Stimulated activated CD4-positive, alpha-beta T cell treated with anti-CD3 and anti-CD28 coated beads, Interleukin-2, amount 100 ng/mL, for 24 hours (primary cell): ENCODE measurements around the gene HDX.
"Not testable (repeated sequence)": the region's sequence is repeated elsewhere in the genome, so short reads cannot be mapped to it uniquely, and the experiment has no call there.

Experiments used
- DNase-seq, 2 donors: peaks; one replicate each; pipeline ENCODE4 v3.0.0-alpha.2; 2020

HDX gene

GRCh38 chrX:84501798-84502628 is at the start of gene HDX:
HDX (minus strand) TSS chrX:84502453; CDS start chrX:84475397, 27,056 bp downstream.
- DNase-seq: peak; percentile 67 to 72

DNA sequence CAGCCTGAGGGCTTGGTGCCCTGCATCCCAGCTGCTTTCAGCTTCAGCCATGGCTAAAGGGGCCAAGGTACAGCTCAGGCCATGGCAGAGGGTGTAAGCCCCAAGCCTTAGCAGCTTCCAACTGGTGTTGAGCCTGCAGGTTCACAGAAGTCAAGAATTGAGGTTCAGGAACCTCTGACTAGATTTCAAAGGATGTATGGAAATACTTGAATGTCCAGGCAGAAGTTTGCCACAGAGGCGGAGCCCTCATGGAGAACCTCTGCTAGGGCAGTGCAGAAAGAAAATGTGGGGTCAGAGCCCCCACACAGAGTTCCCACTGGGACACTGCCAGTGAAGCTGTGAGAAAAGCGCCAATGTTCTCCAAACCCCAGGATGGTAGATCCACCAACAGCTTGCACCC is 39.1 kb upstream of the HDX start:
- not testable (repeated sequence) for DNase-seq

DNA sequence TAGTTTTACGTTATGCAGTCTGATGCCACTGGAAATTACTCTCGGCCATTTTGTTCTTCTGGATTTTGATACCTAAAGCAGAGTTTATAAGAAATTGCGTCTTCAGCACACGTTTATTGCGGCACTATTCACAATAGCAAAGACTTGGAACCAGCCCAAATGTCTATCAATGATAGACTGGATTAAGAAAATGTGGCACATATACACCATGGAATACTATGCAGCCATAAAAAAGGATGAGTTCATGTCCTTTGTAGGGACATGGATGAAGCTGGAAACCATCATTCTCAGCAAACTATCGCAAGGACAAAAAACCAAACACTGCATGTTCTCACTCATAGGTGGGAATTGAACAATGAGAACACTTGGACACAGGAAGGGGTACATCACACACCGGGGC is 35.4 kb upstream of the HDX start:
- not testable (repeated sequence) for DNase-seq

GRCh38 chrX:84488426-84488825 is 13.8 kb downstream of the HDX start:
- DNase-seq: no peak

GRCh38 chrX:84487365-84488353 is 14.6 kb downstream of the HDX start:
- DNase-seq: no peak

DNA sequence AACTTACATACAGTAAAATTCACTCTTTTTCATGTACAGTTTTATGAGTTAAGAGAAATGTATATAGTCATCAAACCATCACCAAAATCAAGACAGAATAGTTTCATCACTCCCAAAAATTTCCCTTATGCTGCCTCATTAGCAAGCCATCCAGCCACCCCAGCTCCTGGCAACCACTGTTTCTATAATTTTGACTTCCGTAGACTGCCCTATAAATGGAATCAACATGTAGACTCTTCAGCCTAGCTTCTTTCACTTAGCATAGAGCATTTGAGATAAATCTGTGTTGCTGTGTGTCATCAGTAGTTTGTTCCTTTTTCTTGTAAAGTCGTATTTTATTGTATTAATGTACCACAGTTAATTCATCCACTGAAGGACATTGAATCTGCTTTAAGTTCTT is 23.2 kb downstream of the HDX start:
- DNase-seq: no peak

DNA sequence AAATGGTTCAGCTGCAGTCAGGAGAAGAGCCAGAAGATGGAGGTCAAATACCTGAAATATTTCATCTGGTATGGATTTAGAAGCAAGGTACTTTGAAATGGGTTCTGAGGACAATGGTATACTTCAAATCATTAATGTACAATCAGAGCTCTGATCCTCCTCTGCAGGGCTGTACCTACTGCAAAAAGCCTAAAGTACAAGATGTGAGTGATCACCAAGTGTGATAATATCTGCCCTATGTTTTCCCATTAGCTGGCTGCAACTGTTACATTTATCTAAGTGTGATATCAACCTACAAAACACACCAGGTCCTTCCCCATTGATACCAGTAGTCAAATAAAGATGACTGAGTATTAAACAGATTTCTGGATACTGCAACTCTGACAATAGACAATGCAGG is 25.1 kb downstream of the HDX start:
- DNase-seq: no peak

DNA sequence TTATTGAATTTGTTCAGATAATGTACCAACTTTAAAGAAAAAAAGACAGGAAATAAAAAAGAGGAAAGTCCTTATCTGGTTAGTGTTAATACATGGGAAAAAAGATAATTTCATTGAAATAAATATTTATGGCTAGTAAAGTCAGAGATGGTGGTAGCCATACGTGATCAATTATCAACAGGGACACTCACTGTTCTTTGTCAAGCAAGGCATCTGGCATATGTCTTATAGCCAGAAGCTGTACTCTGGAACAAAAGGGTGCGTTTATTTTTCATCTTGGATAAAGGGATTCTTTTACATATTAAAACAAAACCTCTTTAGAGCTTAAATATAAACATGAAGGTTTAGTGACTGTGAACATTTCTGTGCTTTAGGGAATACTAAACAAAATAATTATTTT is 26.7 kb downstream of the HDX start:
- DNase-seq: no peak

GRCh38 chrX:84475101-84475500 is 27.2 kb downstream of the HDX start:
- no peak for DNase-seq

GRCh38 chrX:84469226-84469625 is 33.0 kb downstream of the HDX start:
- no peak for DNase-seq

- no peak for DNase-seq
These were observed 34.4 kb downstream of the HDX start for GRCh38 chrX:84467898-84468297.

DNA sequence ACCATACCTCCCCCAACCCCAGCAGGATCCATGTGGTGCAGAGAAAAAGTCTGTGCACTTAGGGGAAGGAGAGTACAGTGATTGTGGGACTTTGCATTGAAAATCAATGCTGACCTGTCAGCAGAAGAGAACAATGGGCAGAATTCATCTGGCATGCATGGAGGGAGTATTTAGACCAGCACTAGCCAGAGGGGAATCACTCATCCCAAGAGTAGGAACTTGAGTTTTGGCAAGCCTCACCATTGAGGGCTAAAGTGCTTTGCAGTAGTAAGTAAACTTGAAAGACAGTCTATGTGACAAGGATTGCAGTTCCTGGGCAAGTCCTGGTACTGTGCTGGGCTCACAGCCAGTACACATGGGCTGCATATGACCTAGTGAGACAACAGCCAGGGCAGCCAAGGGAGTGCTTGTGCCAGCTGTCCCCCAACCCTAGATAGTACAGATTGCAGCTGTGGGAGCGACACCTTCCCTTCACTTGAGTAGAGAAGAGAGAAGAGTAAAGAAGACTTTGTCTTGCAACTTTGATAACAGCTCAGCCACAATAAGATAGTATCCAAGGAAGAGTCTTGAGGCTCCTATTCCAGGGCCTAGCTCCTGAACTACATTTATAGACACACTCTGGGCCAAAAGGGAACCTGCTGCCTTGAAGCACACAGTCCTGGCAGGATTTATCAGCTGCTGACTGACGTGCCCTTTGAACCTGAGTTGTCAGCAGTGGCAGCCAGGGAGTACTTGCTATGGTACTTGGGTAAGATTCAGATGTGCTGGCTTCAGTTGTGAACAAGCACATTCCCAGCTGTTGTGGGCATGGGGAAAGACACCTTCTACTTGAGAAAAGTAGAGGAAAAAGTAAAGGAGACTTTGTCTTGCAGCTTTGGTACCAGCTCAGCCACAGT is 48.7 kb downstream of the HDX start:
- no peak for DNase-seq

- DNase-seq: no peak
These were observed 61.1 kb downstream of the HDX start for GRCh38 chrX:84441143-84441542.

- no peak for DNase-seq
These were observed 87.1 kb downstream of the HDX start for GRCh38 chrX:84415140-84415539.

GRCh38 chrX:84363663-84364062 is 138.6 kb downstream of the HDX start:
- no peak for DNase-seq

DNA sequence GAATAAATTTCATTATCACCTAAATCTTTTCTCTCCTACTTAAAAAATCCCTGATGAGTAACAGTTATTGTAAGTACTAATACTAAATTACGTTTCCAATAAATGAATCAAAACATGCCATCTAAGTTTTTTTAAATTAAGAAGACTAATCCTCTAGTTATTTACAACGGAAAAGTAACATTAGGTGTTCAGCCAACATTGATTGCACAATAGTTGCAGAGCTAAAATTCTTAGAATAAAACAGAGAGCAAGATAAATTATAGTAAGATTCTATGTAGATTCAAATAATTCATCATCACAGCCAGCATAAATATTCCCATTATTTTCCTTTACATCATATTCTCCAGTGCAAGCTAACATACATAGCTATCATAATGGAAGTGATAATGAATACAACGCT is 139.2 kb downstream of the HDX start:
- no peak for DNase-seq

GRCh38 chrX:84362184-84362838 is 139.9 kb downstream of the HDX start:
- no peak for DNase-seq

GRCh38 chrX:84358271-84358670 is 144.0 kb downstream of the HDX start:
- DNase-seq: no peak

DNA sequence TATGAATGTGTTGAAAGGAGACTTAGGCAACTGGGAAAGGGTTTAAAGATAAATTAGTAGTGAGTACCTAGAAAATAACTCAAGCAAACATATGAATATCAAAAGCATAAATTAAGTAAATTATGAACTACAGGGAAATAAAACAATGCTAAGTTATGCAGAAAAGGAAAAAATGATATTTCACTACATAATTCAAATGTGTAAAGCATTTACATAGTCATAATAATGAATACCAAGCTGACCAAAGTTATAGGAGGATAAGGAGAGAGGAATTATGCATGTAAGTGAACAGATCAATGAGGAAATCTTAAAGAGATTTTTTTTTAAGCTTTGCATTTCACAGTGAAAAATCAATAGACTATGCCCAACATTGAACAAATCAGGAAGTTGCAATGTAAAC is 145.0 kb downstream of the HDX start:
- DNase-seq: no peak

DNA sequence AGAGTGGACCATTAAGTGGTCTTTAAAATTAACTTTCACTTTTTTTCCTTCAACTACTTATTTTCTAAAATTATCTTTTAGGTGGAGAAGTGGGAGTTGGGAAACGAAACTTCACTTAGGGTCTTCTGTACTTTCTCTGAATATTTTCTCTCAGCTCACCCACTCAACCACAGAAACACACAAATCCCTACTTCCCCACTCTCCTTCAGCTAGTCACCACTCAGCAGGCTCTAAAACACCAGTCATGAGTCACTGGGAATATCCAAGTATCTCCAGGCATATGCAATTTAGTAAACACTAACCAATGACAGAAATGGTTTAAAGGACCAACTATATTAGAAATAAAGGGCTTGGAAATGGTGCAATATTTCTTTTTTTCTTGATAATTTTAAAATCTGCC is 161.3 kb downstream of the HDX start:
- no peak for DNase-seq

- DNase-seq: no peak
These were observed 162.5 kb downstream of the HDX start for GRCh38 chrX:84339507-84340364.
